B cell (primary cell): ENCODE measurements around the gene ECE1.

Source experiments
- EZH2 ChIP-seq: IDR thresholded peaks from 2 replicates; pipeline ENCODE4 v1.6.1; 2012; ENCODE audit warnings: borderline replicate concordance, low read depth, mild to moderate bottlenecking, moderate library complexity, low read length; ENCODE audit not compliant: insufficient read depth, poor library complexity, severe bottlenecking
- TF ChIP-seq, protein P1 (sequence below): fragments of 200-600 bp; IDR thresholded peaks from one replicate; pipeline ENCODE4 v1.8.0; 2022; ENCODE audit warnings: antibody characterized with exemption, mild to moderate bottlenecking

DNA sequence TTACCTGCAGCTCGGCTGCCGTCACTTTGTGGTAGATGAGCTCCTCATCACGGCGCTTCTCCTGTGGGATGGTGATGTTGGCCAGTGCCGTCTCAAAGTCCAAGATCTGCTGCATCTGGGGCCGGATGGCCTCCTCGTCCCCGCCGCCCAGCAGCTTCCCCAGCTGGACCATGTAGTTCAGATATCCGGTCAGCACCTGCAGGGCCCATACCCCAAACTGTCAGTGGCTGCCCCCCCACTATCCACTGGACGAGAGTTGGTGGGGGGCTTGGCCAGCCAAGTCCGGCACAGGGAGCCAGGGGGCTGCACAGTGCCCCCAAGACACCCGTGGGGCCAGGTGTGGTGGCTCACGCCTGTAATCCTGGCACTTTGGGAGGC lies 34.3 kb downstream of the ECE1 start:
- TF ChIP-seq, protein P1, sequence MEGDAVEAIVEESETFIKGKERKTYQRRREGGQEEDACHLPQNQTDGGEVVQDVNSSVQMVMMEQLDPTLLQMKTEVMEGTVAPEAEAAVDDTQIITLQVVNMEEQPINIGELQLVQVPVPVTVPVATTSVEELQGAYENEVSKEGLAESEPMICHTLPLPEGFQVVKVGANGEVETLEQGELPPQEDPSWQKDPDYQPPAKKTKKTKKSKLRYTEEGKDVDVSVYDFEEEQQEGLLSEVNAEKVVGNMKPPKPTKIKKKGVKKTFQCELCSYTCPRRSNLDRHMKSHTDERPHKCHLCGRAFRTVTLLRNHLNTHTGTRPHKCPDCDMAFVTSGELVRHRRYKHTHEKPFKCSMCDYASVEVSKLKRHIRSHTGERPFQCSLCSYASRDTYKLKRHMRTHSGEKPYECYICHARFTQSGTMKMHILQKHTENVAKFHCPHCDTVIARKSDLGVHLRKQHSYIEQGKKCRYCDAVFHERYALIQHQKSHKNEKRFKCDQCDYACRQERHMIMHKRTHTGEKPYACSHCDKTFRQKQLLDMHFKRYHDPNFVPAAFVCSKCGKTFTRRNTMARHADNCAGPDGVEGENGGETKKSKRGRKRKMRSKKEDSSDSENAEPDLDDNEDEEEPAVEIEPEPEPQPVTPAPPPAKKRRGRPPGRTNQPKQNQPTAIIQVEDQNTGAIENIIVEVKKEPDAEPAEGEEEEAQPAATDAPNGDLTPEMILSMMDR: no peak
- no peak for TF ChIP-seq EZH2
